ENCODE results near the gene P3H2.

- no peak for TF ChIP-seq ARNTL (CRISPR knock-in tag; IDR thresholded peaks at IDR 0.05; ENCODE audit: borderline replicate concordance, low read depth)
- TF ChIP-seq PATZ1 (CRISPR knock-in tag; IDR thresholded peaks at IDR 0.05; ENCODE audit: borderline replicate concordance): no peak
- TF ChIP-seq, protein P1, sequence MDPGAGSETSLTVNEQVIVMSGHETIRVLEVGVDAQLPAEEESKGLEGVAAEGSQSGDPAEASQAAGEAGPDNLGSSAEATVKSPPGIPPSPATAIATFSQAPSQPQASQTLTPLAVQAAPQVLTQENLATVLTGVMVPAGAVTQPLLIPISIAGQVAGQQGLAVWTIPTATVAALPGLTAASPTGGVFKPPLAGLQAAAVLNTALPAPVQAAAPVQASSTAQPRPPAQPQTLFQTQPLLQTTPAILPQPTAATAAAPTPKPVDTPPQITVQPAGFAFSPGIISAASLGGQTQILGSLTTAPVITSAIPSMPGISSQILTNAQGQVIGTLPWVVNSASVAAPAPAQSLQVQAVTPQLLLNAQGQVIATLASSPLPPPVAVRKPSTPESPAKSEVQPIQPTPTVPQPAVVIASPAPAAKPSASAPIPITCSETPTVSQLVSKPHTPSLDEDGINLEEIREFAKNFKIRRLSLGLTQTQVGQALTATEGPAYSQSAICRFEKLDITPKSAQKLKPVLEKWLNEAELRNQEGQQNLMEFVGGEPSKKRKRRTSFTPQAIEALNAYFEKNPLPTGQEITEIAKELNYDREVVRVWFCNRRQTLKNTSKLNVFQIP (CRISPR knock-in tag; IDR thresholded peaks at IDR 0.05; ENCODE audit: borderline replicate concordance, low read depth): no peak
- no peak for TF ChIP-seq ZFP30 (CRISPR knock-in tag; IDR thresholded peaks at IDR 0.05)
- no peak for TF ChIP-seq ZNF70 (CRISPR knock-in tag; IDR thresholded peaks at IDR 0.05)
- TF ChIP-seq CREB5 (CRISPR knock-in tag; IDR thresholded peaks at IDR 0.05; ENCODE audit: low read depth): no peak
- no peak for TF ChIP-seq ZFP3 (CRISPR knock-in tag; IDR thresholded peaks at IDR 0.05)
- TF ChIP-seq GLIS3 (CRISPR knock-in tag; IDR thresholded peaks at IDR 0.05): no peak
Observed at GRCh38 chr3:189911001-189911400, 209.7 kb downstream of the P3H2 start.
